Mammary epithelial cell (primary cell): ENCODE data around the gene SLIT1.

ENCODE experiments used
- EZH2 ChIP-seq: IDR thresholded peaks from 2 replicates; pipeline ENCODE4 v1.6.1; 2012; ENCODE audit warnings: low read length, inconsistent platforms, borderline replicate concordance
- TF ChIP-seq, protein P1 (sequence below), 2 donors: IDR thresholded peaks in 1 of 2; conservative IDR thresholded peaks in 1 of 2; 2 replicates each; pipeline ENCODE4 v1.5.1; 2011 to 2012; ENCODE audit warnings: inconsistent platforms in 2 of 2, low read length in 2 of 2, mild to moderate bottlenecking in 2 of 2, control low read depth in 1 of 2, low read depth in 1 of 2; ENCODE audit not compliant: insufficient read depth in 1 of 2; ENCODE audit errors: extremely low read depth in 1 of 2

DNA sequence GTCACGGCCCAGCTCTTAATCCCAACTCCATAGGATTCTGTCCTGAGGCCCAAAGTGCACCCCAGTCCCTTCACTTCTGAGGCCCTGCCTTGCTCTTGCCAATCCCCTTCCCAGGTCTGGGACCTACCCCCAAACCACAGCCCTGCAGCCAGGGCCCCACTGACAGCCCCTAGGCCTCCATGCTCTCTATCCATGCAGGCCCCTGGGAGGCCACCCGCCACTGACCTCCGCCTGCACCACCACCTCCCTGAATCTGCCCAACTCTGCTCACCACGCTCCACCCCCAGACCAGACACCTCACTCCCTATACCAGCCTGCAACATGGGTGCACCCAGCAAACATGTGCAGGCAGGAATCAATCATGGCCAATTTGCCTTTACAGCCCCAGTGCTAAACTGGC lies 10.2 kb downstream of the SLIT1 start:
- TF ChIP-seq, protein P1, sequence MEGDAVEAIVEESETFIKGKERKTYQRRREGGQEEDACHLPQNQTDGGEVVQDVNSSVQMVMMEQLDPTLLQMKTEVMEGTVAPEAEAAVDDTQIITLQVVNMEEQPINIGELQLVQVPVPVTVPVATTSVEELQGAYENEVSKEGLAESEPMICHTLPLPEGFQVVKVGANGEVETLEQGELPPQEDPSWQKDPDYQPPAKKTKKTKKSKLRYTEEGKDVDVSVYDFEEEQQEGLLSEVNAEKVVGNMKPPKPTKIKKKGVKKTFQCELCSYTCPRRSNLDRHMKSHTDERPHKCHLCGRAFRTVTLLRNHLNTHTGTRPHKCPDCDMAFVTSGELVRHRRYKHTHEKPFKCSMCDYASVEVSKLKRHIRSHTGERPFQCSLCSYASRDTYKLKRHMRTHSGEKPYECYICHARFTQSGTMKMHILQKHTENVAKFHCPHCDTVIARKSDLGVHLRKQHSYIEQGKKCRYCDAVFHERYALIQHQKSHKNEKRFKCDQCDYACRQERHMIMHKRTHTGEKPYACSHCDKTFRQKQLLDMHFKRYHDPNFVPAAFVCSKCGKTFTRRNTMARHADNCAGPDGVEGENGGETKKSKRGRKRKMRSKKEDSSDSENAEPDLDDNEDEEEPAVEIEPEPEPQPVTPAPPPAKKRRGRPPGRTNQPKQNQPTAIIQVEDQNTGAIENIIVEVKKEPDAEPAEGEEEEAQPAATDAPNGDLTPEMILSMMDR (conservative IDR thresholded peaks at IDR 0.05 in 1 of 2, IDR thresholded peaks at IDR 0.05 in 1 of 2; ENCODE audit: extremely low read depth in 1 of 2, insufficient read depth in 1 of 2, low read depth in 1 of 2, low read length in 2 of 2): no peak
- TF ChIP-seq EZH2: no peak
